HTERT RPE-1 (cell line): ENCODE measurements around the gene DUS1L.

Experiments used
- in situ Hi-C: fragments of 300-500 bp; cut with MboI; formaldehyde crosslinking; loops from 4 replicates; pipeline ENCODE4 v1.14.3; 2020; ENCODE audit warnings: low sequenced_read_pairs

The DUS1L gene

DNA sequence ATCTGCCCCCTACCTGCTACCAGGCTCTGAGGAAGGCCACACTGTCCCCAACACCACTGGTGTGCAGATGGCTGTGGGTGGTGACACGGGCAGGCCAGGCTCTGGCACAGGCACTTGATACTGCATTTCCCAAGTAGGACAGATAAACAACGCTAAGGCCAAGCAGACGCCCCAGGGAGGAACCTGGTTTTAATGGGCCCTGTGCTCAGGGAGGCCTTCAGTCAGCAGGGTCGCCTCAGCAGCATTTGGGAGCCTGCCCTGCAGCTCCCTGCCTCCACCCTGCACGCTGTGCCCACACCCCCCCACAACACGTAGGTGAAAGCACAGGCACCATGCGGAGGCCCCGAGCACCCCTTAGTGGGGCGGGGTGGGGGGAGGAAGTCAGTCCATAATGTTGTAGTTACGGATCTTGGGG is 35.7 kb upstream of the DUS1L start:
- in situ Hi-C loops, result no loop called here

GRCh38 chr17:82100502-82101298 is 35.1 kb upstream of the DUS1L start:
- in situ Hi-C loops, result no loop called here

GRCh38 chr17:82098939-82099763 is 33.5 kb upstream of the DUS1L start:
- in situ Hi-C loops, result no loop called here

DNA sequence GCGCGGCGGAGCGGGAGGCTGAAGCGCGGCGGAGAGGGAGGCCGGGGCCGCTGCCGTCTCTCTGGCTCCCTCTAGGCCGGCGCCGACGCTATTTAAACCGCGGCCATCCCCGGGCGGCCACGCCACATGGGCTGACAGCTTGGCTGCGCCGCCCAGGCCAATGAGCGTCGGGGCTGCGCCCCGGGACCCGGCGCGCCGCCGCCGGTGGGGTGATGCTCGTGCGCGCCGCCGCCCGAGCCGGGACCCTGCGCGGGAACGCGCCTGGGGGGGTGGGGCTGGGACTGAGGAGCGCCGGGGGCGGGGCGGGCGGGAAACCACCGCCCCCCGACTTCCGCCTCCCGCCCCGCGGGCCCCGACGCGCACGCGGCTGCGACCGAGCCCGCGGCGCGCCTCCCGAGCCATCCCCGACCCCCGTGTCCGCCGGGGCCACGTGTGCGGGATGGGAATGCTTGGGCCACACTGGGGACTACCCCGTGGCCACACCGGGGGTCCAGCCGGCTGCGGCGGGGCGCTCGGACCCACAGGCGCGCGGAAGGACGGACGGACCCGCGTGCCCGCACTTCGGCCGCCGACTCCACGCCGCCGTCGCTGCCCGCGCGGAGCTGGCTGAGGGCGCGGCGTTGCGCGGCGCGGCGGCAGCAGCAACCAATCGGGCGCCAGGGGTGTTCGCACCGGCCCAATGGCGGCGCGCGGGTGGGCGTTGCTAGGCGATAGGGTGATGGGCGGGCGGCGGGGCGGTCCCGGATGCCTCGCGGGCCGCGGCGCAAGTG is 32.8 kb upstream of the DUS1L start, which contains the start of gene FASN:
Gene FASN (minus strand): TSS at position 68 of the 770 bp plus-strand sequence. CDS start 1,791 bp downstream, outside the sequence.
- in situ Hi-C loops, result no loop called here

- in situ Hi-C loops, result no loop called here
Measured at GRCh38 chr17:82097919-82098168, 32.2 kb upstream of the DUS1L start.

DNA sequence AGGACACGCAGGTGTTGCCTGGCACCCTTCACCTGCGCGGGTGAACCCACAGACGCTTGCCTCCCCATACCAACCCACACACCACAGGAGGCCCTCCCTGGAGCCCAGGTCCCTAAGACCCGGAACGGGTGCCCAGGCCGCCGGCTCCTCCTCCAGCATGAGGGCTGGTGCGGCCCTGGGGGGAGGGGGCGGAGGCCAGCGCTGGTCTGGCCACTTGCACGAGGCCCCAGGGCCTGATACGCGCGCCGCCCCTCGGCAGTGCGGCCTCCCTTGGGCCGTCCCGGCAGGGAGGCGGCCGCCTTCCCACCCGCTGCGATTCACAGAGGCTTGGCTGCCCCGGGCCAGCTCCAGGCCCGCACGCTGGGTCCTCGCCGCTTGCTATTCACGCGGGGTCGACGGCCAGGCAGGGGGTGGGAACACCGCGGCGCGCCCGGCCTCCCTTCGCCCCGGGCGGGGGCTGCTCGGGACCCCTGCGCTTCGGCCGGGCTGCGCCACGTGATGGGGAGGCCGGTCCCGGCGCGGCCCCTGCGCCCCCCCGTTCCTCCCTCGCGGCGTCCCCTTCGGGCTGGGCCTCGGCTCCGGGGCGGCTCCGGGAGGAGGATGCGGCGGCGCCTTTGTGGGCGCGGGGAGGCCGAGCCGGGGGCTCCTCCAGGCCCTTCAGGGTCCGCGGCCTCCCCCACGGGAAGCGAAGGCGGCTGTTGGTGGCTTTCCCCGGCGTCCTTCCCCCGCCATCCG is 31.7 kb upstream of the DUS1L start:
- in situ Hi-C loops, result no loop called here

- in situ Hi-C loops, result no loop called here
Measured at GRCh38 chr17:82096709-82097183, 31.1 kb upstream of the DUS1L start.

DNA sequence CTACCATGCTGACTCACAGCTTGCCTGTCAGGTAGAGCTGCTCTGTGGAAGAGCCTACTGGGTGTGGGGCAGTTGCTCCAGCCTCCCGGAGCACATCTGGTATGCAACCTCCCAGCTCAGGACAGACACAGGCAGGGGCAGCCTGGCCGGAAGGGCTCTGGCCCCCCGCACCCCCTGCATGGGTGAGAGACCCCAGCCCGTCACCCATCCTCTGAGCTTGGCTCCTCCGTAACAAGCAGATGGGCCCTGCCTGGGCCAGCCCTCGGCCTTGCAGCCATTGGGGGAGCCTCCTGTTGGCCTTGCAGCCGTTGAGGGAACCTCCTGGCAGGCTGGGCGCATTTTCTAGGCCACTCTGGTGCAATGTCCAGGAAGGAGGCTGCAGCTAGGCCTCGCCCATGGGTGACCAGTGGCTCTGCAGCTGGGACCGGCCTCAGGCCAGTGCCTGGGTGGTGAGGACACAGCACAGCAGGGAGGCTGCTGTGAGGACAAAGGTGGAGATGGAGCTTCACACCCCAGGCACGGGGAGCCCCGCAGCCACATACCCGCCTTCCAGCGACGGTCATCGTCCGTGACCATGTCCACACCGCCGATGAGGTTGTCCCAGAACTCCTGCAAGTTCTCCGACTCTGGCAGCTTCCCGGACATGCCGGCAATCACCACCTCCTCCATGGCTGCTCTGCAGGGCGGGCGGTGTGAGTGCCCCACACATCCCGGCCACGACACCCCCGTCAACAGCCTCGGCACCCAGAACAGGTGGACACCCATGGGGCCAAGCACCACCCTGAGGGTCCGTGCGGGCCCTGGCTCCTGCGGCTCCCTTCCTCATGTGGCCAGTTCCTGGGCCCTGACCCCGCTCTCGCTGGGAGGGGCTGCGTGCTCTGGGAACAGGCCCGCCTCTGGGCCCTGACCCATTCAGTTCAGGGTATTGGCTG is 30.4 kb upstream of the DUS1L start:
- in situ Hi-C loops, result no loop called here

- in situ Hi-C loops, result no loop called here
Measured at GRCh38 chr17:82094931-82095776, 29.6 kb upstream of the DUS1L start.

DNA sequence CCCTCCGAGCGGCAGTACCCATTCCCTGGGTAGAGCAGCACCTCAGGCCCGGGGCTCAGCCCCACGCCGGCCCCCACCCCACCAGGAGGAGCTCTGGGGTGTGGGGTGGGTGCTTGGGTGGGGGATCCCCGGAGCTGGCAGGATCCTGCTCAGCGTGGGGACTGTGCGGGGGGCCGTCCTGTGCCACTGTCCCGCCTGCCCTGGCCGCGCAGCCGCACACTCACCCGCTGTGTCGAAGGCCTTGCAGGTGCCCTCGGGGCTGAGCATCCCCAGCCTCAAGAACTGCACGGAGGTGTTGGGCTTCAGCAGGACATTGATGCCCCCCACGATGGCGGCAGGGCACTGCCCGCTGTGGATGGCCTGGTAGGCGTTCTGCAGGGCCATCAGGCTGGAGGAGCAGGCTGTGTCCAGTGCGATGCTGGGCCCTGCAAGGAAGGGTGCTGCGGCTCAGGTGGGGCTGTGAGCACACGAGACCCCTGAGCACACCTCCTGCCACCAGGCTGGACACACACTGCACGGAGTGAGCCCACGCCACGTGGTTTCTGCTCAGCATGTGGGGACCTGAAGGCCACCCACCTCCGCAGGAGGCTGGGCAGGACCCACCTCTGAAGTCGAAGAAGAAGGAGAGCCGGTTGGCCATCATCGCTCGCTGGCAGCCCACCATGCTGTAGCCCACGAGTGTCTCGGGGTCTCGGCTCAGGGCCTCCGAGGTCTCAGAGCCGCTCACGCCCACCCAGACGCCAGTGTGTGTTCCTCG is 27.6 kb upstream of the DUS1L start:
- in situ Hi-C loops, result no loop called here

DNA sequence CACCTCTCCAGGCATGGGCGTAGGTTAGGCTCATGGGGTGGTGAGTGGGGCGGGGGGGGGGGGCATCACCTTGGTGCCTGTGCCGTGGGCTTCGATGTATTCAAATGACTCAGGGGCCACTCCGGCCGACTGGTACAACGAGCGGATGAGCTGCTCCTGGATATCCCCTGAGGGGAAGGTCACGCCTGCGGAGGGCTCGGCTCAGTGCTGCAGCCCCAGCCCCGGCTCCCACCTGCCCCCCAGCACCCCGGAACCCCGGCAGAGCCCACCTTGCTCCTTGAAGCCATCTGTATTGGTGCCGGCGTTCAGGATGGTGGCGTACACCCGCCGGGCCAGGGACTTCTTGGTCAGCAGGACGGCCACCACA is 27.0 kb upstream of the DUS1L start:
- in situ Hi-C loops, result no loop called here

GRCh38 chr17:82092094-82092586 is 26.5 kb upstream of the DUS1L start:
- in situ Hi-C loops, result no loop called here

GRCh38 chr17:82091264-82092066 is 25.9 kb upstream of the DUS1L start:
- in situ Hi-C loops, result no loop called here

- in situ Hi-C loops, result no loop called here
Measured at GRCh38 chr17:82090549-82091263, 25.1 kb upstream of the DUS1L start.

GRCh38 chr17:82089723-82090548 is 24.3 kb upstream of the DUS1L start:
- in situ Hi-C loops, result no loop called here
